Keratinocyte (primary cell): ENCODE results near the gene GPC5.

Source experiments
- CTCF ChIP-seq, 3 experiments: IDR thresholded peaks in 1 of 3; conservative IDR thresholded peaks in 1 of 3; optimal IDR thresholded peaks in 1 of 3; 2 replicates in 2 of 3; 3 replicates in 1 of 3; pipeline versions ENCODE3 to v1.5.1; 2011; ENCODE audit warnings: low read length in 3 of 3, mild to moderate bottlenecking in 3 of 3, moderate library complexity in 2 of 3, control low read depth in 1 of 3, inconsistent platforms in 1 of 3; ENCODE audit not compliant: insufficient read depth in 2 of 3; ENCODE audit errors: extremely low read depth in 1 of 3
- EZH2 ChIP-seq: IDR thresholded peaks from one replicate; pipeline ENCODE4 v1.6.1; 2012; ENCODE audit warnings: inconsistent platforms, mild to moderate bottlenecking, low read length, moderate library complexity

GRCh38 chr13:92578358-92578757, 1179.9 kb downstream of the GPC5 start:
- TF ChIP-seq CTCF (optimal IDR thresholded peaks at IDR 0.05 in 1 of 3, IDR thresholded peaks at IDR 0.05 in 1 of 3, conservative IDR thresholded peaks at IDR 0.05 in 1 of 3; ENCODE audit: extremely low read depth in 1 of 3, insufficient read depth in 2 of 3, low read length in 3 of 3) (no peak), EZH2 (no peak)
